NCI-H345 treated with DMSO at 0.1 percent for 48 hours (cell line): ENCODE data around the gene HTR2A.
"Not testable (repeated sequence)": the region's sequence is repeated elsewhere in the genome, so short reads cannot be mapped to it uniquely, and the experiment has no call there.

ENCODE experiments used
- DNase-seq: peaks from one replicate; lab custom pipeline; 2025; ENCODE audit not compliant: unreplicated experiment; lab: John Stamatoyannopoulos, UW

Gene HTR2A

GRCh38 chr13:46812301-46812797 lies 84.5 kb downstream of the HTR2A start:
- no peak for DNase-seq

GRCh38 chr13:46810440-46810839 lies 86.4 kb downstream of the HTR2A start:
- DNase-seq: no peak

GRCh38 chr13:46804921-46805320 lies 91.9 kb downstream of the HTR2A start:
- not testable (repeated sequence) for DNase-seq

- DNase-seq: no peak
Observed at GRCh38 chr13:46804391-46804815, 92.5 kb downstream of the HTR2A start.

- no peak for DNase-seq
Observed at GRCh38 chr13:46803586-46803985, 93.3 kb downstream of the HTR2A start.

- no peak for DNase-seq
Observed at GRCh38 chr13:46801858-46802257, 95.0 kb downstream of the HTR2A start.

GRCh38 chr13:46799139-46799538 lies 97.7 kb downstream of the HTR2A start:
- no peak for DNase-seq

- DNase-seq: no peak
Observed at GRCh38 chr13:46797501-46798237, 99.2 kb downstream of the HTR2A start.

- peak; percentile 61 for DNase-seq
Observed at GRCh38 chr13:46796515-46797474, 100.1 kb downstream of the HTR2A start, which contains the start of gene ESD. Gene ESD, minus strand, starts transcription at chr13:46797161. Its CDS starts 5,748 bp downstream, at chr13:46791413.

- DNase-seq: no peak
Observed at GRCh38 chr13:46796129-46796514, 100.7 kb downstream of the HTR2A start.

GRCh38 chr13:46795321-46795720 lies 101.5 kb downstream of the HTR2A start:
- DNase-seq: no peak

GRCh38 chr13:46783504-46783903 lies 113.3 kb downstream of the HTR2A start:
- no peak for DNase-seq

GRCh38 chr13:46782691-46783090 lies 114.2 kb downstream of the HTR2A start:
- DNase-seq: no peak

- no peak for DNase-seq
Observed at GRCh38 chr13:46782066-46782465, 114.8 kb downstream of the HTR2A start.
